Karpas-422 (cell line): ENCODE results near the gene KRTAP4-16. TPM values are rescaled to one million over a fixed set of nuclear protein-coding genes. Genes with fewer than 3 reads are reported as not detected.

Experiments
- DNase-seq: peaks from one replicate; pipeline ENCODE4 v3.0.0-alpha.2; 2015
- H2AFZ ChIP-seq: fragments of 200-600 bp; sonication (generic); 2 replicates; pipeline ENCODE4 v1.6.1; 2014; ENCODE audit warnings: antibody characterized with exemption, low read length, mixed read lengths
- H3K27ac ChIP-seq: fragments of 200-600 bp; sonication (generic); 2 replicates; pipeline ENCODE4 v1.5.1; 2014; ENCODE audit warnings: mild to moderate bottlenecking, low read length, moderate library complexity
- H3K27me3 ChIP-seq: fragments of 200-600 bp; sonication (generic); 2 replicates; pipeline ENCODE4 v1.6.1; 2014; ENCODE audit warnings: low read length, mixed read lengths
- H3K36me3 ChIP-seq: fragments of 200-600 bp; sonication (generic); 2 replicates; pipeline ENCODE4 v1.6.1; 2014; ENCODE audit warnings: low read length, mixed read lengths; ENCODE audit not compliant: insufficient read depth
- H3K4me1 ChIP-seq: fragments of 200-600 bp; sonication (generic); 2 replicates; pipeline ENCODE4 v1.6.1; 2014; ENCODE audit warnings: mild to moderate bottlenecking, low read length, mixed read lengths
- H3K4me2 ChIP-seq: fragments of 200-600 bp; sonication (generic); 2 replicates; pipeline ENCODE4 v1.6.1; 2014; ENCODE audit warnings: low read length, low read depth, mild to moderate bottlenecking; ENCODE audit not compliant: poor library complexity, severe bottlenecking
- H3K4me3 ChIP-seq: fragments of 200-600 bp; sonication (generic); 2 replicates; pipeline ENCODE4 v1.5.1; 2014; ENCODE audit warnings: mild to moderate bottlenecking, antibody characterized with exemption, low read length, mixed read lengths
- H3K79me2 ChIP-seq: fragments of 200-600 bp; sonication (generic); 2 replicates; pipeline ENCODE4 v1.6.1; 2014; ENCODE audit warnings: mild to moderate bottlenecking, low read length, mixed read lengths
- H3K9ac ChIP-seq: fragments of 200-600 bp; sonication (generic); 2 replicates; pipeline ENCODE4 v1.6.0; 2014; ENCODE audit warnings: low read length
- H3K9me2 ChIP-seq: fragments of 200-600 bp; sonication (generic), shearing (Covaris generic); replicated peaks from 2 replicates; pipeline ENCODE4 v1.6.0; 2014; ENCODE audit warnings: mild to moderate bottlenecking, low read length, moderate library complexity; ENCODE audit not compliant: insufficient read depth
- H3K9me3 ChIP-seq: fragments of 300-700, 200-600 bp; sonication (generic); 2 replicates; pipeline ENCODE4 v1.6.1; 2014; ENCODE audit warnings: low read length, mixed read lengths
- H4K20me1 ChIP-seq: fragments of 200-600 bp; sonication (generic); 2 replicates; pipeline ENCODE4 v1.6.1; 2014; ENCODE audit warnings: mild to moderate bottlenecking, antibody characterized with exemption, low read length, low read depth; ENCODE audit not compliant: insufficient read depth
- total RNA-seq: library from RNA; depleted of rRNA; stranded (reverse); fragments of >200 nt; shearing (Covaris generic); gene quantifications from 2 replicates; pipeline ENCODE4 v1.2.3, GENCODE V29; 2014; ENCODE audit warnings: low replicate concordance; rRNA removed

Gene KRTAP4-16
- total RNA-seq, 1 experiment from 2014 or later, result not detected

GRCh38 chr17:41052566-41052965 lies 49.4 kb downstream of the KRTAP4-16 start:
- no peak overlapping the region for H3K27ac ChIP-seq
- DNase-seq, result no peak
- H3K4me3 ChIP-seq, result no peak overlapping the region
- no peaks in the 10 kb centered on the region for H3K9me2 ChIP-seq
- H3K9ac ChIP-seq, result no peak overlapping the region
- no peaks in the 10 kb centered on the region for H3K4me1 ChIP-seq
- H4K20me1 ChIP-seq, result no peaks in the 10 kb centered on the region
- no peaks in the 10 kb centered on the region for H3K27me3 ChIP-seq
- no peaks in the 10 kb centered on the region for H3K9me3 ChIP-seq
- no peak overlapping the region for H3K4me2 ChIP-seq
- H3K79me2 ChIP-seq, result no peaks in the 10 kb centered on the region
- H3K36me3 ChIP-seq, result no peaks in the 10 kb centered on the region
- H2AFZ ChIP-seq, result no peak overlapping the region

Other genes starting within 250 kb of the KRTAP4-16 start
- gene KRT12, start 235.0 kb downstream of the KRTAP4-16 start, total RNA-seq, result not detected in 2 replicates
- gene KRT20, start 217.0 kb downstream of the KRTAP4-16 start, total RNA-seq, result not detected in 2 replicates
- gene KRT23, start 164.6 kb downstream of the KRTAP4-16 start, total RNA-seq, result not detected in 2 replicates
- not detected in 2 replicates for gene KRT39, start 135.3 kb downstream of the KRTAP4-16 start, total RNA-seq
- gene KRT40, start 117.9 kb downstream of the KRTAP4-16 start, total RNA-seq, result not detected in 2 replicates
- gene KRTAP3-3, start 108.0 kb downstream of the KRTAP4-16 start, total RNA-seq, result not detected in 2 replicates
- gene KRTAP3-2, start 102.3 kb downstream of the KRTAP4-16 start, total RNA-seq, result not detected in 2 replicates
- not detected in 2 replicates for gene KRTAP3-1, start 93.1 kb downstream of the KRTAP4-16 start, total RNA-seq
- not detected in 2 replicates for gene KRTAP1-5, start 75.0 kb downstream of the KRTAP4-16 start, total RNA-seq
- gene KRTAP1-4, start 72.0 kb downstream of the KRTAP4-16 start, total RNA-seq, result not detected in 2 replicates
- gene KRTAP1-3, start 67.3 kb downstream of the KRTAP4-16 start, total RNA-seq, result not detected in 2 replicates
- not detected in 2 replicates for gene KRTAP1-1, start 60.8 kb downstream of the KRTAP4-16 start, total RNA-seq
- gene KRTAP2-1, start 54.9 kb downstream of the KRTAP4-16 start, total RNA-seq, result not detected in 2 replicates
- gene KRTAP2-2, start 47.0 kb downstream of the KRTAP4-16 start, total RNA-seq, result not detected in 2 replicates
- not detected in 2 replicates for gene KRTAP2-3, start 42.1 kb downstream of the KRTAP4-16 start, total RNA-seq
- not detected in 2 replicates for gene KRTAP2-4, start 36.3 kb downstream of the KRTAP4-16 start, total RNA-seq
- not detected in 2 replicates for gene KRTAP4-7, start 18.1 kb downstream of the KRTAP4-16 start, total RNA-seq
- gene KRTAP4-8, start 4.1 kb downstream of the KRTAP4-16 start, total RNA-seq, result not detected in 2 replicates
- not detected in 2 replicates for gene KRTAP4-9, start 3.2 kb upstream of the KRTAP4-16 start, total RNA-seq
- gene KRTAP4-11, start 16.2 kb upstream of the KRTAP4-16 start, total RNA-seq, result not detected in 2 replicates
- gene KRTAP4-12, start 22.0 kb upstream of the KRTAP4-16 start, total RNA-seq, result not detected in 2 replicates
- not detected in 2 replicates for gene KRTAP4-6, start 38.3 kb upstream of the KRTAP4-16 start, total RNA-seq
- not detected in 2 replicates for gene KRTAP4-5, start 47.6 kb upstream of the KRTAP4-16 start, total RNA-seq
- not detected in 2 replicates for gene KRTAP4-4, start 58.5 kb upstream of the KRTAP4-16 start, total RNA-seq
- gene KRTAP4-3, start 66.0 kb upstream of the KRTAP4-16 start, total RNA-seq, result not detected in 2 replicates
- not detected in 2 replicates for gene KRTAP4-2, start 76.0 kb upstream of the KRTAP4-16 start, total RNA-seq
- gene KRTAP4-1, start 82.7 kb upstream of the KRTAP4-16 start, total RNA-seq, result not detected in 2 replicates
- not detected in 2 replicates for gene KRTAP9-1, start 87.7 kb upstream of the KRTAP4-16 start, total RNA-seq
- not detected in 2 replicates for gene KRTAP9-2, start 124.4 kb upstream of the KRTAP4-16 start, total RNA-seq
- not detected in 2 replicates for gene KRTAP9-3, start 130.2 kb upstream of the KRTAP4-16 start, total RNA-seq
- gene KRTAP9-8, start 135.8 kb upstream of the KRTAP4-16 start, total RNA-seq, result not detected in 2 replicates
- not detected in 2 replicates for gene KRTAP9-4, start 147.5 kb upstream of the KRTAP4-16 start, total RNA-seq
- gene KRTAP9-9, start 153.2 kb upstream of the KRTAP4-16 start, total RNA-seq, result not detected in 2 replicates
- not detected in 2 replicates for gene KRTAP9-6, start 163.2 kb upstream of the KRTAP4-16 start, total RNA-seq
- gene KRTAP9-7, start 173.5 kb upstream of the KRTAP4-16 start, total RNA-seq, result not detected in 2 replicates
- not detected in 2 replicates for gene KRTAP29-1, start 200.6 kb upstream of the KRTAP4-16 start, total RNA-seq
- not detected in 2 replicates for gene KRTAP16-1, start 207.1 kb upstream of the KRTAP4-16 start, total RNA-seq
- 1.6 TPM in 1 of 2 replicates, not detected in the other for gene KRTAP17-1, start 213.5 kb upstream of the KRTAP4-16 start, total RNA-seq
- gene KRT33A, start 248.6 kb upstream of the KRTAP4-16 start, total RNA-seq, result not detected in 2 replicates